SK-N-SH (cell line): ENCODE measurements around the gene ATP2B1. TPM values are rescaled to one million over a fixed set of nuclear protein-coding genes. Genes with fewer than 3 reads are reported as not detected.

ENCODE experiments used
- CTCF ChIA-PET: fragments of 300-600, 350-600 bp; formaldehyde crosslinking; extraction: SDS; loops from one replicate; lab custom pipeline; 2021; lab: Yijun Ruan, JAX
- POLR2A ChIA-PET: fragments of 350-600 bp; sonication (Branson Sonifier 250); formaldehyde crosslinking; extraction: SDS; loops from one replicate; lab custom pipeline; 2020; ENCODE audit warnings: antibody characterized with exemption, inconsistent platforms; lab: Yijun Ruan, JAX
- DNase-seq: peaks from one replicate; pipeline ENCODE4 v3.0.0; 2012
- H2AFZ ChIP-seq: fragments of 200-600 bp; sonication (generic); 2 replicates; pipeline ENCODE4 v1.8.1; 2016; ENCODE audit warnings: antibody characterized with exemption, mild to moderate bottlenecking, low read depth
- H3F3A ChIP-seq: fragments of 200-600 bp; sonication (generic); replicated peaks from 2 replicates; pipeline ENCODE3; 2016; ENCODE audit warnings: antibody characterized with exemption, mild to moderate bottlenecking; ENCODE audit not compliant: insufficient read depth
- H3K27ac ChIP-seq, 2 experiments: fragments of 200-500 bp in 1 of 2; fragments of 200-600 bp in 1 of 2; sonication (Bioruptor generic) in 1 of 2; sonication (generic), shearing (Covaris generic) in 1 of 2; 2 replicates each; pipeline versions ENCODE4 v1.5.1 to v1.6.1; 2014 to 2016; ENCODE audit warnings: low read depth in 2 of 2, inconsistent platforms in 1 of 2, low read length in 1 of 2, mild to moderate bottlenecking in 1 of 2, mixed read lengths in 1 of 2
- H3K27me3 ChIP-seq: fragments of 200-600 bp; sonication (generic), shearing (Covaris generic); 2 replicates; pipeline ENCODE4 v1.6.1; 2016; ENCODE audit warnings: mixed run types; ENCODE audit not compliant: insufficient read depth
- H3K36me3 ChIP-seq, 2 experiments: fragments of 200-500 bp in 1 of 2; fragments of 200-600 bp in 1 of 2; sonication (Bioruptor generic) in 1 of 2; sonication (generic) in 1 of 2; replicated peaks in 1 of 2; 2 replicates each; pipeline versions ENCODE3 to v1.5.1; 2014 to 2016; ENCODE audit warnings: low read length in 1 of 2, mild to moderate bottlenecking in 1 of 2; ENCODE audit not compliant: insufficient read depth in 2 of 2, control insufficient read depth in 1 of 2
- H3K4me1 ChIP-seq, 2 experiments: fragments of 200-500 bp in 1 of 2; fragments of 200-600 bp in 1 of 2; sonication (Bioruptor generic) in 1 of 2; sonication (generic), shearing (Covaris generic) in 1 of 2; 2 replicates each; pipeline versions ENCODE4 v1.5.1 to v1.6.1; 2014 to 2016; ENCODE audit warnings: low read depth in 1 of 2, low read length in 1 of 2, mixed run types in 1 of 2; ENCODE audit not compliant: insufficient read depth in 2 of 2, control insufficient read depth in 1 of 2
- H3K4me2 ChIP-seq: fragments of 200-600 bp; sonication (generic), shearing (Covaris generic); 2 replicates; pipeline ENCODE4 v1.6.1; 2017; ENCODE audit warnings: mixed run types
- H3K4me3 ChIP-seq, 2 experiments: fragments of 200-500 bp in 1 of 2; fragments of 200-600 bp in 1 of 2; sonication (Bioruptor generic) in 1 of 2; sonication (generic), shearing (Covaris generic) in 1 of 2; 2 replicates each; pipeline versions ENCODE4 v1.5.1 to v1.8.1; 2014 to 2016; ENCODE audit warnings: low read depth in 2 of 2, inconsistent platforms in 1 of 2, low read length in 1 of 2, mild to moderate bottlenecking in 1 of 2, mixed read lengths in 1 of 2, moderate library complexity in 1 of 2
- H3K79me2 ChIP-seq: fragments of 200-600 bp; sonication (generic); 2 replicates; pipeline ENCODE4 v1.8.1; 2017; ENCODE audit warnings: mild to moderate bottlenecking; ENCODE audit not compliant: insufficient read depth
- H3K9ac ChIP-seq: fragments of 200-600 bp; sonication (generic); 2 replicates; pipeline ENCODE4 v1.6.1; 2017; ENCODE audit warnings: mixed run types
- H3K9me2 ChIP-seq: fragments of 200-600 bp; sonication (generic); 2 replicates; pipeline ENCODE4 v1.6.1; 2017; ENCODE audit warnings: mixed run types
- H3K9me3 ChIP-seq: fragments of 200-600 bp; sonication (generic); 2 replicates; pipeline ENCODE4 v1.6.1; 2017; ENCODE audit warnings: mixed run types, mild to moderate bottlenecking, moderate library complexity
- H4K20me1 ChIP-seq: fragments of 200-600 bp; sonication (generic); 2 replicates; pipeline ENCODE4 v1.6.1; 2017; ENCODE audit warnings: mild to moderate bottlenecking, mixed run types; ENCODE audit not compliant: insufficient read depth
- CHD2 ChIP-seq: fragments of 150-350 bp; IDR thresholded peaks from 2 replicates; pipeline ENCODE4 v1.6.1; 2018; ENCODE audit warnings: low read length; ENCODE audit not compliant: partially characterized antibody
- EP300 ChIP-seq, 2 experiments: IDR thresholded peaks; 2 replicates each; pipeline versions ENCODE4 v1.4.0 to v1.6.1; 2012; ENCODE audit warnings: borderline replicate concordance in 1 of 2, low read depth in 1 of 2, low read length in 1 of 2
- FOSL2 ChIP-seq: IDR thresholded peaks from 2 replicates; pipeline ENCODE4 v1.4.0; 2012; ENCODE audit warnings: low read depth, mild to moderate bottlenecking, moderate library complexity, borderline replicate concordance
- GABPA ChIP-seq: IDR thresholded peaks from 2 replicates; pipeline ENCODE4 v1.4.0; 2012; ENCODE audit warnings: low read depth, mild to moderate bottlenecking
- GATA2 ChIP-seq: sonication (generic); formaldehyde crosslinking; IDR thresholded peaks from 2 replicates; pipeline ENCODE4 v1.5.0; 2020; ENCODE audit warnings: mild to moderate bottlenecking, missing genetic modification reagents
- MEF2A ChIP-seq: IDR thresholded peaks from 2 replicates; pipeline ENCODE4 v1.4.0; 2012; ENCODE audit warnings: low read depth, borderline replicate concordance
- MXI1 ChIP-seq: IDR thresholded peaks from 2 replicates; pipeline ENCODE4 v1.6.1; 2012; ENCODE audit warnings: mild to moderate bottlenecking, low read depth, low read length, improper control_type of control experiment
- POLR2AphosphoS5 ChIP-seq: IDR thresholded peaks from 2 replicates; pipeline ENCODE4 v1.6.1; 2012; ENCODE audit warnings: low read depth, low read length
- RAD21 ChIP-seq: IDR thresholded peaks from 2 replicates; pipeline ENCODE4 v1.6.1; 2012; ENCODE audit warnings: mild to moderate bottlenecking, low read length
- RCOR1 ChIP-seq: fragments of 150-350 bp; IDR thresholded peaks from 2 replicates; pipeline ENCODE4 v1.6.1; 2017; ENCODE audit warnings: antibody characterized with exemption, low read length
- RXRA ChIP-seq: IDR thresholded peaks from 2 replicates; pipeline ENCODE4 v1.4.0; 2012; ENCODE audit warnings: low read depth, mild to moderate bottlenecking, borderline replicate concordance
- SIN3A ChIP-seq: IDR thresholded peaks from 2 replicates; pipeline ENCODE4 v1.6.1; 2012; ENCODE audit warnings: low read depth, mild to moderate bottlenecking, low read length, moderate library complexity, borderline replicate concordance
- TAF1 ChIP-seq: IDR thresholded peaks from 2 replicates; pipeline ENCODE4 v1.6.1; 2012; ENCODE audit warnings: low read depth, mild to moderate bottlenecking, low read length, moderate library complexity, borderline replicate concordance
- TCF12 ChIP-seq: IDR thresholded peaks from 2 replicates; pipeline ENCODE4 v1.4.0; 2012
- TEAD4 ChIP-seq: IDR thresholded peaks from 2 replicates; pipeline ENCODE4 v1.4.0; 2012; ENCODE audit warnings: mild to moderate bottlenecking, borderline replicate concordance; ENCODE audit not compliant: insufficient read depth
- YY1 ChIP-seq: IDR thresholded peaks from 2 replicates; pipeline ENCODE4 v1.4.0; 2012; ENCODE audit warnings: low read depth, mild to moderate bottlenecking
- WGBS: methylation state at CpG from one replicate; pipeline ENCODE4 v1.1.6; 2017; ENCODE audit warnings: low lambda C conversion rate; 5-methylcytosine and 5-hydroxymethylcytosine counted together
- polyA plus RNA-seq, 3 experiments: library from polyadenylated mRNA; depleted of rRNA; stranded (reverse); fragments of >200 nt; gene quantifications; 2 replicates each; pipeline ENCODE4 v1.2.3, GENCODE V29; 2012
- TF ChIP-seq, protein P1 (sequence below): IDR thresholded peaks from 2 replicates; pipeline ENCODE4 v1.6.1; 2012; ENCODE audit warnings: mild to moderate bottlenecking, low read depth, low read length, moderate library complexity
- TF ChIP-seq, protein P2 (sequence below): fragments of 200-600 bp; sonication (generic); IDR thresholded peaks from 2 replicates; pipeline ENCODE4 v1.6.1; 2017; ENCODE audit warnings: antibody characterized with exemption, mild to moderate bottlenecking, moderate library complexity
- TF ChIP-seq, protein P3 (sequence below): IDR thresholded peaks from 2 replicates; pipeline ENCODE4; 2012

The ATP2B1 gene
- polyA plus RNA-seq, 1 of the 3 experiments (the other 2 are of a cell fraction) = 4.3 TPM

DNA sequence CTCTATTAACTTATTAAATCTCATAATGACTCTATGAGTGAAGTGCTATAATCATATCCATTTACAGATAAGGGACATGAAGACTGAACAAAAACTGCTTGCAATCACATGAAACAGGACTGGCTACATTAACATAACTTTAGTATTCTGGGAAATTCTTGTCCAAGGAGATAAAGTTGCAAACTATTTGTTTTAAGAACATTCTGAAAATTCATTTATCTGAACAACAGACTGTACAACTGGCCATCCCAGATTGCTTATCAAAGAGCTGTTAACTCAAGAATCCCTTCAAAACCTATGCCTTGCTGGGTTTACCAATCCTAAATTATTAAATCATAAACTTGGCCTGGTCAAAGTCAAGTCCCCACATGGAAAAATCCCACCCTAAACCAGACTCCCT lies 143.6 kb downstream of the ATP2B1 start:
- Histone ChIP-seq H3K4me3 (no peak overlapping the region), H3K4me1 (no peaks in the 10 kb centered on the region), H3K36me3 (no peaks in the 10 kb centered on the region), H3K27me3 (no peaks in the 10 kb centered on the region), H3K4me2 (no peak overlapping the region), H4K20me1 (no peaks in the 10 kb centered on the region), H3K9ac (no peak overlapping the region), H3K79me2 (no peaks in the 10 kb centered on the region), H3K9me2 (no peaks in the 10 kb centered on the region), H3K27ac (no peak overlapping the region)
- ChIA-PET CTCF (interaction anchor here (1.0 to 1.2 kb wide), 2 partner anchors 22 to 36 kb away, joined by 3 to 4 read pairs; no protein-coding TSS in a partner anchor), POLR2A (no interaction called here)
- no peak for DNase-seq
- TF ChIP-seq TAF1 (no peak), RCOR1 (no peak), MEF2A (no peak), GABPA (no peak), MXI1 (no peak), CHD2 (no peak)
- TF ChIP-seq, all 33 proteins: peak for 0
- Histone ChIP-seq H2AFZ (no peak overlapping the region), H3K9me3 (no peaks in the 10 kb centered on the region), H3F3A (no peaks in the 10 kb centered on the region)

GRCh38 chr12:89559753-89560152 lies 148.9 kb downstream of the ATP2B1 start:
- CTCF ChIA-PET = interaction anchor here (1.2 to 3.8 kb wide), 2 partner anchors 16 to 30 kb away, joined by 3 to 22 read pairs; no protein-coding TSS in a partner anchor
- DNase-seq = no peak
- no peaks in the 10 kb centered on the region for H3F3A ChIP-seq
- 83% methylated on average over 10 of the region's 10 CpGs for WGBS
- POLR2A ChIA-PET = no interaction called here
- no peaks in the 10 kb centered on the region for H3K4me1 ChIP-seq
- no peaks in the 10 kb centered on the region for H3K79me2 ChIP-seq
- no peak overlapping the region for H3K4me2 ChIP-seq
- no peaks in the 10 kb centered on the region for H3K36me3 ChIP-seq
- H3K27me3 ChIP-seq = no peaks in the 10 kb centered on the region
- H2AFZ ChIP-seq = no peak overlapping the region
- no peak overlapping the region for H3K9ac ChIP-seq
- no peaks in the 10 kb centered on the region for H4K20me1 ChIP-seq
- H3K9me3 ChIP-seq = no peaks in the 10 kb centered on the region
- H3K4me3 ChIP-seq = no peak overlapping the region
- no peak overlapping the region for H3K27ac ChIP-seq
- TF ChIP-seq FOSL2 (no peak), TCF12 (no peak), TAF1 (no peak), RXRA (no peak), GATA2 (CRISPR knock-in tag) (no peak), EP300 (IDR thresholded peaks at IDR 0.05; ENCODE audit: borderline replicate concordance in 1 of 2, low read depth in 1 of 2, low read length in 1 of 2) (no peak), MXI1 (no peak), SIN3A (no peak), TEAD4 (no peak), POLR2AphosphoS5 (no peak), RCOR1 (no peak), RAD21 (no peak), YY1 (no peak)
- TF ChIP-seq, protein P1, sequence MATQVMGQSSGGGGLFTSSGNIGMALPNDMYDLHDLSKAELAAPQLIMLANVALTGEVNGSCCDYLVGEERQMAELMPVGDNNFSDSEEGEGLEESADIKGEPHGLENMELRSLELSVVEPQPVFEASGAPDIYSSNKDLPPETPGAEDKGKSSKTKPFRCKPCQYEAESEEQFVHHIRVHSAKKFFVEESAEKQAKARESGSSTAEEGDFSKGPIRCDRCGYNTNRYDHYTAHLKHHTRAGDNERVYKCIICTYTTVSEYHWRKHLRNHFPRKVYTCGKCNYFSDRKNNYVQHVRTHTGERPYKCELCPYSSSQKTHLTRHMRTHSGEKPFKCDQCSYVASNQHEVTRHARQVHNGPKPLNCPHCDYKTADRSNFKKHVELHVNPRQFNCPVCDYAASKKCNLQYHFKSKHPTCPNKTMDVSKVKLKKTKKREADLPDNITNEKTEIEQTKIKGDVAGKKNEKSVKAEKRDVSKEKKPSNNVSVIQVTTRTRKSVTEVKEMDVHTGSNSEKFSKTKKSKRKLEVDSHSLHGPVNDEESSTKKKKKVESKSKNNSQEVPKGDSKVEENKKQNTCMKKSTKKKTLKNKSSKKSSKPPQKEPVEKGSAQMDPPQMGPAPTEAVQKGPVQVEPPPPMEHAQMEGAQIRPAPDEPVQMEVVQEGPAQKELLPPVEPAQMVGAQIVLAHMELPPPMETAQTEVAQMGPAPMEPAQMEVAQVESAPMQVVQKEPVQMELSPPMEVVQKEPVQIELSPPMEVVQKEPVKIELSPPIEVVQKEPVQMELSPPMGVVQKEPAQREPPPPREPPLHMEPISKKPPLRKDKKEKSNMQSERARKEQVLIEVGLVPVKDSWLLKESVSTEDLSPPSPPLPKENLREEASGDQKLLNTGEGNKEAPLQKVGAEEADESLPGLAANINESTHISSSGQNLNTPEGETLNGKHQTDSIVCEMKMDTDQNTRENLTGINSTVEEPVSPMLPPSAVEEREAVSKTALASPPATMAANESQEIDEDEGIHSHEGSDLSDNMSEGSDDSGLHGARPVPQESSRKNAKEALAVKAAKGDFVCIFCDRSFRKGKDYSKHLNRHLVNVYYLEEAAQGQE = no peak
- TF ChIP-seq, protein P2, sequence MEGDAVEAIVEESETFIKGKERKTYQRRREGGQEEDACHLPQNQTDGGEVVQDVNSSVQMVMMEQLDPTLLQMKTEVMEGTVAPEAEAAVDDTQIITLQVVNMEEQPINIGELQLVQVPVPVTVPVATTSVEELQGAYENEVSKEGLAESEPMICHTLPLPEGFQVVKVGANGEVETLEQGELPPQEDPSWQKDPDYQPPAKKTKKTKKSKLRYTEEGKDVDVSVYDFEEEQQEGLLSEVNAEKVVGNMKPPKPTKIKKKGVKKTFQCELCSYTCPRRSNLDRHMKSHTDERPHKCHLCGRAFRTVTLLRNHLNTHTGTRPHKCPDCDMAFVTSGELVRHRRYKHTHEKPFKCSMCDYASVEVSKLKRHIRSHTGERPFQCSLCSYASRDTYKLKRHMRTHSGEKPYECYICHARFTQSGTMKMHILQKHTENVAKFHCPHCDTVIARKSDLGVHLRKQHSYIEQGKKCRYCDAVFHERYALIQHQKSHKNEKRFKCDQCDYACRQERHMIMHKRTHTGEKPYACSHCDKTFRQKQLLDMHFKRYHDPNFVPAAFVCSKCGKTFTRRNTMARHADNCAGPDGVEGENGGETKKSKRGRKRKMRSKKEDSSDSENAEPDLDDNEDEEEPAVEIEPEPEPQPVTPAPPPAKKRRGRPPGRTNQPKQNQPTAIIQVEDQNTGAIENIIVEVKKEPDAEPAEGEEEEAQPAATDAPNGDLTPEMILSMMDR = no peak
- TF ChIP-seq, protein P3, sequence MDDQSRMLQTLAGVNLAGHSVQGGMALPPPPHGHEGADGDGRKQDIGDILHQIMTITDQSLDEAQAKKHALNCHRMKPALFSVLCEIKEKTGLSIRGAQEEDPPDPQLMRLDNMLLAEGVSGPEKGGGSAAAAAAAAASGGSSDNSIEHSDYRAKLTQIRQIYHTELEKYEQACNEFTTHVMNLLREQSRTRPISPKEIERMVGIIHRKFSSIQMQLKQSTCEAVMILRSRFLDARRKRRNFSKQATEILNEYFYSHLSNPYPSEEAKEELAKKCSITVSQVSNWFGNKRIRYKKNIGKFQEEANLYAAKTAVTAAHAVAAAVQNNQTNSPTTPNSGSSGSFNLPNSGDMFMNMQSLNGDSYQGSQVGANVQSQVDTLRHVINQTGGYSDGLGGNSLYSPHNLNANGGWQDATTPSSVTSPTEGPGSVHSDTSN = no peak
- H3K9me2 ChIP-seq = no peaks in the 10 kb centered on the region
